Thoracic aorta (tissue), 2 donors: ENCODE data around the gene PRICKLE1. TPM values are rescaled to one million over a fixed set of nuclear protein-coding genes. Genes with fewer than 3 reads are reported as not detected.

Experiments used
- ATAC-seq: fragments of 150-250 bp; one replicate; pipeline ENCODE4 v1.8.0; 2017; ENCODE audit warnings: low read depth; ENCODE audit not compliant: insufficient number of reproducible peaks, low FRiP score
- DNase-seq: peaks from one replicate; pipeline ENCODE4 v3.0.0-alpha.2; 2020; ENCODE audit warnings: low spot score
- H3K27ac ChIP-seq, 2 donors: fragments of 200-600 bp; sonication (generic); 1 replicate in 1 of 2; 2 replicates in 1 of 2; pipeline ENCODE4 v1.5.1; 2016; ENCODE audit warnings: mild to moderate bottlenecking in 2 of 2, moderate library complexity in 2 of 2
- H3K27me3 ChIP-seq: fragments of 200-600 bp; sonication (generic); replicated peaks from 2 replicates; pipeline ENCODE4 v1.6.0; 2016; ENCODE audit warnings: mild to moderate bottlenecking; ENCODE audit not compliant: insufficient read depth
- H3K36me3 ChIP-seq: fragments of 200-600 bp; sonication (generic); one replicate; pipeline ENCODE4 v1.5.1; 2016
- H3K4me1 ChIP-seq, 2 donors: fragments of 200-600 bp; sonication (generic); 1 replicate in 1 of 2; 2 replicates in 1 of 2; pipeline versions ENCODE4 v1.5.1 to v1.6.0; 2016; ENCODE audit warnings: low read depth in 2 of 2, mild to moderate bottlenecking in 1 of 2; ENCODE audit not compliant: control insufficient read depth in 1 of 2
- H3K4me3 ChIP-seq: fragments of 200-600 bp; sonication (generic); 2 replicates; pipeline ENCODE4 v1.5.1; 2016; ENCODE audit warnings: mild to moderate bottlenecking
- H3K9me3 ChIP-seq: fragments of 200-600 bp; sonication (generic); 2 replicates; pipeline ENCODE4 v1.5.1; 2016
- total RNA-seq, 2 donors: library from RNA; depleted of rRNA; stranded (reverse); fragments of >200 nt; gene quantifications; one replicate each; pipeline versions ENCODE4 v1.1.0 to v1.2.3, GENCODE V29; 2016
- TF ChIP-seq, protein P1 (sequence below): fragments of 200-600 bp; sonication (generic); IDR thresholded peaks from one replicate; pipeline ENCODE4 v1.5.1; 2019; ENCODE audit warnings: antibody characterized with exemption

Gene PRICKLE1
- total RNA-seq, 2 donors from 2014 or later, result 3.9 to 11.5 TPM

DNA sequence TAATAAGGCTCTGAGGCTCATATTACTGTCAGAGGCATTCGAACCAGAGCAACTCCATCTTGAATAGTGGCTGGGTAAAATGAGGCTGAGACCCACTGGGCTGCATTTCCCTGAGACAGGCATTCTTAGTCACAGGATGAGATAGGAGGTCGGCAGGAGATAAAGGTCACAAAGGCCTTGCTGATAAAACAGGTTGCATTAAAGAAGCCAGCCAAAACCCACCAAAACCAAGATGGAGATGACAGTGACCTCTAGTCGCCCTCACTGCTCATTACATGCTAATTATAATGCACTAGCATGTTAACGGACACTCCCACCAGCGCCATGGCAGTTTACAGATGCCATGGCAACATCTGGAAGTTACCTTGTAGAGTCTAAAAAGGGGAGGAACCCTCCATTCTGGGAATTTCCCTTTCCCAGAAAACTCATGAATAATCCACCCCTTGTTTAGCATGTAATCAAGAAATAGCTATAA, 18.1 kb upstream of the PRICKLE1 start:
- peaks cover 0 to 10% of the 10 kb centered on the region in 2 donors for H3K4me1 ChIP-seq
- no peaks in the 10 kb centered on the region for H3K9me3 ChIP-seq
- no peak for ATAC-seq
- H3K36me3 ChIP-seq, result no peaks in the 10 kb centered on the region
- DNase-seq, result no peak
- H3K27me3 ChIP-seq, result no peaks in the 10 kb centered on the region
- no peak overlapping the region for H3K4me3 ChIP-seq
- H3K27ac ChIP-seq, result no peak overlapping the region
- TF ChIP-seq, protein P1, sequence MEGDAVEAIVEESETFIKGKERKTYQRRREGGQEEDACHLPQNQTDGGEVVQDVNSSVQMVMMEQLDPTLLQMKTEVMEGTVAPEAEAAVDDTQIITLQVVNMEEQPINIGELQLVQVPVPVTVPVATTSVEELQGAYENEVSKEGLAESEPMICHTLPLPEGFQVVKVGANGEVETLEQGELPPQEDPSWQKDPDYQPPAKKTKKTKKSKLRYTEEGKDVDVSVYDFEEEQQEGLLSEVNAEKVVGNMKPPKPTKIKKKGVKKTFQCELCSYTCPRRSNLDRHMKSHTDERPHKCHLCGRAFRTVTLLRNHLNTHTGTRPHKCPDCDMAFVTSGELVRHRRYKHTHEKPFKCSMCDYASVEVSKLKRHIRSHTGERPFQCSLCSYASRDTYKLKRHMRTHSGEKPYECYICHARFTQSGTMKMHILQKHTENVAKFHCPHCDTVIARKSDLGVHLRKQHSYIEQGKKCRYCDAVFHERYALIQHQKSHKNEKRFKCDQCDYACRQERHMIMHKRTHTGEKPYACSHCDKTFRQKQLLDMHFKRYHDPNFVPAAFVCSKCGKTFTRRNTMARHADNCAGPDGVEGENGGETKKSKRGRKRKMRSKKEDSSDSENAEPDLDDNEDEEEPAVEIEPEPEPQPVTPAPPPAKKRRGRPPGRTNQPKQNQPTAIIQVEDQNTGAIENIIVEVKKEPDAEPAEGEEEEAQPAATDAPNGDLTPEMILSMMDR, result no peak

DNA sequence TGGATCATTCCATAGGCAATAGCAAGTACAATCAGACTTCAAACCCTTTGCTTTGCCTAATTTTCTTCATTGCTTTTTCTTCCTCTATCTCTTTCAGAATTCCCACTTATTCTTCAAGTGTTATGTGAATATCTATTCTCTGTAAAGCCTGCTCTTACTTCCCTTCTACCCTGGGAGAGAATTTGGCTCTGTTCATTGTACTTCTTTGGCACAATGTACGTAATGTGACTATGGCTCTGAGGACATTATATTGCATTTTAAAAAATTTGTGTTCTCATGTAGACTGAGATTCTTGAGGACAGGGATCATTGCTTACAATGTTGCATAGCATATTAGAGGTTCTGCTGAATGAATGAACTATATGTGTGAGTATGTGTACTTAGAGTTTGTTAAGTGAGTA, 16.9 kb upstream of the PRICKLE1 start:
- TF ChIP-seq, protein P1, result no peak
- no peak overlapping the region for H3K27ac ChIP-seq
- H3K4me3 ChIP-seq, result no peak overlapping the region
- H3K36me3 ChIP-seq, result no peaks in the 10 kb centered on the region
- DNase-seq (no peak), ATAC-seq (no peak)
- no peaks in the 10 kb centered on the region for H3K9me3 ChIP-seq
- H3K4me1 ChIP-seq, result peaks cover 0 to under 1% of the 10 kb centered on the region in 2 donors
- H3K27me3 ChIP-seq, result no peaks in the 10 kb centered on the region

DNA sequence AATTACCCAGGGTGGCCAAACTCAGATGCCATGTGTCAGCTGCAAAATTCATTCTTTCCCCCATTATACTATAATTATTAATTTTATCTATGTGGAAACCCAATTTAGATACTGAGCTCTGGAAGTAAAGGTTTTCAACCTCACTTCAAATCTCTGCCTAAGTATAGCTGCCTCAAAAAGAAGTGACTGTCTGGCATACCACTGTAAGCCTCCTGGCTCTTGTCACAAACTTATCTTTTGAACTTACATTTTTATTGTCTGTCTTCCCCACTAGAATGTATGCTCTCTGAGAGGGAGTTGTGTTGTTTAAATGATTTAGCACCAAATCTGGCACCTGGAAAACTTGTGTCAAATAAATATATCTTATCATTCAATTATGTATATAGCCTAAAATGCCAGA, 16.1 kb upstream of the PRICKLE1 start:
- DNase-seq, result no peak
- Histone ChIP-seq H3K27me3 (no peaks in the 10 kb centered on the region), H3K36me3 (no peaks in the 10 kb centered on the region), H3K27ac (no peak overlapping the region), H3K4me1 (no peaks in the 10 kb centered on the region), H3K9me3 (no peaks in the 10 kb centered on the region), H3K4me3 (no peak overlapping the region)
- TF ChIP-seq, protein P1, result no peak
- ATAC-seq, result no peak

DNA sequence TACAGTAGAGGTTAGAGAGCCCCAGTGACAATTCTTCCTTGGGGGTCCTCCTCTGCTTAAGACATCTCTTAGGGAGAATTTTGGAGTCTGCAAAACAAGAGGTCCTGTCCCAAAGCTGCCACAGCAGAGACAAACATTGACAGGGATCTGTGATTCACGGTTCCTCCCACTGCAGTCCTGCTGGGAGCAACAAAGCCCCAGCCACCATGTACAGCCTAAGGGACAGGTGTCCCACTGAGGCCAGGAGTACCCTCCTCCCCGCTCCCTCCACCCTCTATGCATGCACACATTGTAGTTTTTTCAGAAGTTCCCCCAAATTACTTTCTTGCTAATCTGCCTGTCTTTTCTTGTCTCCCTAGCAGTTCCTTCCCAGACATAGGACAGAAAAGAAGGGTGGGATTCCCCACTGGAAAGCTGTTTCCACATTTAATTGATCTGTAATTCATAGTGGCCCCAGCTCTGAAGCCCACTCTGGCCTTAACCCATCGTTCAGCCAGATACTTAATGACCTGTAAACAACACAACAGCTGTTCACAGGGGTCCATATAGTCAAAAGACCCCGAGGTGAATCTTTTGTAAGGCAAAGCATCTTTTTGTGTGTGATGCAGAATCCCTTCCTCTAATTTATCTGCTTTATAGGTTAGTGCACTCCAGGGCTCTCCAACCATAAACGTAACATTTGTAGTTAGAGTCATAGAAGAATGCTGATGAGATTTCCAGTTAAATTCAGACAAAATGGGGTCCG, 13.9 kb upstream of the PRICKLE1 start:
- Histone ChIP-seq H3K36me3 (no peaks in the 10 kb centered on the region), H3K27me3 (no peaks in the 10 kb centered on the region), H3K9me3 (no peaks in the 10 kb centered on the region), H3K27ac (no peak overlapping the region), H3K4me1 (no peaks in the 10 kb centered on the region), H3K4me3 (no peak overlapping the region)
- TF ChIP-seq, protein P1, result no peak
- DNase-seq (no peak), ATAC-seq (no peak)

DNA sequence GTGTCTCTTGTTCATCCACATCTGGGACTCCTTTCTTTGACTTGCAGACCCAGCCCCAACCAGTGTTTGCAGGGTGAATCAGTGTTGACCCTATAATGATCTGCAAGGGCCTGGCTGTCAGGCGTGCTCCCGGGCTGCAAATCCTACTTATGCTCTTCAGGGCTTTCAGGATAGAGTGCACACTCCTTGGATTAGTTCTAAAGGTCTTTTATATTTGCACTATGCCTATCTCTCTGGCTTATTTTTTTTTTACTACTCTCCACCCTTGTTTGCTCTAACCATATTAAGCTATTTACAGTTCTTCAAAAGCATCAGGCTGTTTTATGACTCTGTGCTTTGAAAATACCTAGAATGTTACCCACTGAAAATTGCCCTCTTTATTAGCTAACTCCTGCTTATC, 4.3 kb upstream of the PRICKLE1 start:
- no peaks in the 10 kb centered on the region for H3K27me3 ChIP-seq
- ATAC-seq, result no peak

More for the DNA sequence above, 4.3 kb upstream of the PRICKLE1 start:
- Histone ChIP-seq H3K27ac (no peak overlapping the region), H3K9me3 (no peaks in the 10 kb centered on the region), H3K4me3 (no peak overlapping the region), H3K4me1 (peaks cover 0 to 9% of the 10 kb centered on the region in 2 donors), H3K36me3 (no peaks in the 10 kb centered on the region)
- DNase-seq, result no peak
- TF ChIP-seq, protein P1, result no peak
